IMR-90 (cell line): ENCODE measurements around the gene NOTO. TPM values are rescaled to one million over a fixed set of nuclear protein-coding genes. Genes with fewer than 3 reads are reported as not detected.

Experiments
- ATAC-seq: fragments of 200-7000 bp; cut with Tn5 transposase; 2 replicates; pipeline ENCODE4 v1.9.1; 2020; ENCODE audit warnings: low read depth, mild to moderate bottlenecking, moderate library complexity
- BruUV-seq: library from RNA; stranded (reverse); fragments of 400-500 nt; replicated peaks from 2 replicates; lab custom pipeline; 2021; lab: Mats Ljungman, UMichigan
- CTCF ChIA-PET: fragments of 300-600 bp; formaldehyde crosslinking; extraction: SDS; loops from one replicate; lab custom pipeline; 2021; ENCODE audit warnings: antibody characterized with exemption; lab: Yijun Ruan, JAX
- POLR2A ChIA-PET: fragments of 300-600 bp; sonication (Branson Sonifier 250); formaldehyde crosslinking; loops from one replicate; lab custom pipeline; 2022; ENCODE audit warnings: antibody characterized with exemption; ENCODE audit not compliant: unreplicated experiment; lab: Charles Lee
- DNase-seq: peaks from one replicate; pipeline ENCODE4 v3.0.0; 2013
- H2AFZ ChIP-seq: replicated peaks from 2 replicates; pipeline ENCODE3; 2013; ENCODE audit warnings: low read length, mild to moderate bottlenecking; ENCODE audit not compliant: poor library complexity
- H2AK5ac ChIP-seq: 2 replicates; pipeline ENCODE4 v1.6.1; 2013; ENCODE audit warnings: low read depth, low read length, inconsistent platforms
- H2AK9ac ChIP-seq: replicated peaks from 2 replicates; pipeline ENCODE3; 2013; ENCODE audit warnings: mild to moderate bottlenecking, low read depth, low read length, moderate library complexity; ENCODE audit not compliant: poor library complexity
- H2BK120ac ChIP-seq: 2 replicates; pipeline ENCODE4 v1.6.1; 2013; ENCODE audit warnings: low read depth, low read length, inconsistent platforms
- H2BK15ac ChIP-seq: 3 replicates; pipeline ENCODE4 v1.6.1; 2013; ENCODE audit warnings: low read depth, low read length, inconsistent platforms
- H2BK20ac ChIP-seq: 2 replicates; pipeline ENCODE4 v1.6.1; 2013; ENCODE audit warnings: low read depth, mild to moderate bottlenecking, inconsistent platforms, low read length, moderate library complexity
- H2BK5ac ChIP-seq: 2 replicates; pipeline ENCODE4 v1.6.1; 2013; ENCODE audit warnings: mild to moderate bottlenecking, low read depth, low read length, inconsistent platforms; ENCODE audit not compliant: poor library complexity, severe bottlenecking
- H3K14ac ChIP-seq: replicated peaks from 2 replicates; pipeline ENCODE4 v1.6.1; 2013; ENCODE audit warnings: low read depth, low read length, inconsistent platforms
- H3K18ac ChIP-seq: 2 replicates; pipeline ENCODE4 v1.6.1; 2013; ENCODE audit warnings: low read depth, low read length, control low read depth
- H3K23ac ChIP-seq: 2 replicates; pipeline ENCODE4 v1.6.1; 2013; ENCODE audit warnings: low read depth, low read length, inconsistent platforms
- H3K27ac ChIP-seq: 2 replicates; pipeline ENCODE4 v1.5.1; 2013; ENCODE audit warnings: mild to moderate bottlenecking, control low read depth, low read length; ENCODE audit not compliant: insufficient read depth
- H3K27me3 ChIP-seq: 2 replicates; pipeline ENCODE4 v1.6.1; 2013; ENCODE audit warnings: low read length; ENCODE audit not compliant: control insufficient read depth, insufficient read depth
- H3K36me3 ChIP-seq: 2 replicates; pipeline ENCODE4 v1.6.1; 2013; ENCODE audit warnings: low read length, mixed read lengths; ENCODE audit not compliant: control insufficient read depth, insufficient read depth
- H3K4ac ChIP-seq: 2 replicates; pipeline ENCODE4 v1.6.1; 2013; ENCODE audit warnings: low read depth, low read length, inconsistent platforms
- H3K4me1 ChIP-seq: 2 replicates; pipeline ENCODE4 v1.6.1; 2013; ENCODE audit warnings: low read length, mixed read lengths; ENCODE audit not compliant: control insufficient read depth, insufficient read depth
- H3K4me2 ChIP-seq: 2 replicates; pipeline ENCODE4 v1.6.1; 2013; ENCODE audit warnings: low read depth, mild to moderate bottlenecking, control low read depth, low read length, moderate library complexity
- H3K4me3 ChIP-seq: 2 replicates; pipeline ENCODE4 v1.5.1; 2013; ENCODE audit warnings: low read depth, mild to moderate bottlenecking, control low read depth, low read length, moderate library complexity; ENCODE audit not compliant: insufficient read depth
- H3K56ac ChIP-seq: 2 replicates; pipeline ENCODE4 v1.6.1; 2013; ENCODE audit warnings: low read length, inconsistent platforms; ENCODE audit not compliant: insufficient read depth; ENCODE audit errors: extremely low read depth
- H3K79me1 ChIP-seq, 2 experiments: 2 replicates each; pipeline ENCODE4 v1.6.1; 2013; ENCODE audit warnings: low read length in 2 of 2, inconsistent platforms in 1 of 2, low read depth in 1 of 2
- H3K9ac ChIP-seq: 2 replicates; pipeline ENCODE4 v1.6.1; 2013; ENCODE audit warnings: low read depth, low read length, control low read depth
- H3K9me1 ChIP-seq: 2 replicates; pipeline ENCODE4 v1.6.1; 2013; ENCODE audit warnings: low read length, inconsistent platforms; ENCODE audit not compliant: insufficient read depth
- H3K9me3 ChIP-seq: 2 replicates; pipeline ENCODE4 v1.6.1; 2013; ENCODE audit warnings: low read length; ENCODE audit not compliant: control insufficient read depth, insufficient read depth
- H4K20me1 ChIP-seq: 2 replicates; pipeline ENCODE4 v1.6.1; 2013; ENCODE audit warnings: low read length, inconsistent platforms; ENCODE audit not compliant: insufficient read depth
- H4K5ac ChIP-seq: 2 replicates; pipeline ENCODE4 v1.6.1; 2013; ENCODE audit warnings: mild to moderate bottlenecking, low read depth, low read length, control low read depth
- H4K8ac ChIP-seq, 2 experiments: 2 replicates each; pipeline ENCODE4 v1.6.1; 2013; ENCODE audit warnings: low read depth in 2 of 2, low read length in 2 of 2, control low read depth in 1 of 2, inconsistent platforms in 1 of 2
- H4K91ac ChIP-seq: 2 replicates; pipeline ENCODE4 v1.6.1; 2013; ENCODE audit warnings: low read depth, low read length, inconsistent platforms; ENCODE audit not compliant: insufficient read depth
- MAFK ChIP-seq: IDR thresholded peaks from 2 replicates; pipeline ENCODE4 v1.6.1; 2012; ENCODE audit warnings: low read depth, low read length, improper control_type of control experiment
- MXI1 ChIP-seq: IDR thresholded peaks from 2 replicates; pipeline ENCODE4 v1.6.1; 2012; ENCODE audit warnings: low read depth, mild to moderate bottlenecking, low read length, moderate library complexity, borderline replicate concordance
- NFE2L2 ChIP-seq: fragments of 150-350 bp; IDR thresholded peaks from 2 replicates; pipeline ENCODE4 v1.6.1; 2016; ENCODE audit warnings: low read depth, mild to moderate bottlenecking, low read length
- WGBS, 2 experiments: methylation state at CpG; one replicate each; pipeline versions ENCODE4 v1.1.5 to v1.1.7; 2013; ENCODE audit warnings: missing lambda C conversion rate in 2 of 2; ENCODE audit not compliant: insufficient read length in 1 of 2; ENCODE audit errors: extremely low coverage in 2 of 2; 5-methylcytosine and 5-hydroxymethylcytosine counted together
- dilution Hi-C: fragments of 300-500 bp; cut with HindIII; formaldehyde crosslinking; loops from one replicate; pipeline ENCODE4 v1.14.3; 2018; ENCODE audit warnings: low sequenced_read_pairs; ENCODE audit not compliant: unreplicated experiment
- in situ Hi-C: fragments of 300-500 bp; cut with MboI; formaldehyde crosslinking; loops from 3 replicates; pipeline ENCODE4 v1.14.3; 2019; ENCODE audit warnings: low sequenced_read_pairs, inconsistent platforms, mixed read lengths
- intact Hi-C: fragments of 100-400 bp; cut with micrococcal nuclease; formaldehyde crosslinking; loops from 2 replicates; pipeline ENCODE4 v1.10.0; 2022
- polyA plus RNA-seq, 3 experiments: library from polyadenylated mRNA; depleted of rRNA; stranded (reverse); fragments of >200 nt; gene quantifications; 2 replicates each; pipeline ENCODE4 v1.2.3, GENCODE V29; 2012; ENCODE audit warnings: low replicate concordance in 1 of 3
- total RNA-seq: library from RNA; depleted of rRNA; stranded (reverse); fragments of >200 nt; gene quantifications from 2 replicates; pipeline ENCODE4 v1.2.3, GENCODE V29; 2012

The NOTO gene
- total and polyA plus RNA-seq, 2 of the 4 experiments (the other 2 are of a cell fraction) = not detected

DNA sequence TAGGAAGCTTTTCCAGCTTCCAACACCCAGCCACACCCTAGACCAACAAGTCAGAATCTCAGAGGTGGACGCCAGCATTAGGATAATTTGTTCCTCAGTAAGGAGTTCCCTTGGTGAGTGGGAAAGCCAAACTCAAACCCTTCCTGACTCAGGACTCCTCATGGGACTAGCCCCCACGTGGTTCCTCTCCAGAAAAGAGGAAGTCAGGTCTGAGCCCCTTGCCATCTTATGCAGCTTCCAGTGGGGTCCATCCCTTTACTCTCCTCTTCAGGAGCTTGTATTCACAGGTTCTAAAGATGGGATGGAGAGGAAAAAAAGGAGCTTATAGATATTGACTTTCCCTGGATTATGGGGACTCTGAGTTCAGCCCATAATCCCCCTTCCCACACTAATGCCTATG is 14.8 kb upstream of the NOTO start:
- DNase-seq = no peak
- Histone ChIP-seq H4K5ac (no peak overlapping the region), H3K9ac (no peak overlapping the region), H3K4ac (no peak overlapping the region), H2AK5ac (no peak overlapping the region), H3K79me1 (no peaks in the 10 kb centered on the region), H3K4me3 (no peak overlapping the region), H2BK120ac (no peak overlapping the region), H3K56ac (no peak overlapping the region), H4K8ac (no peak overlapping the region), H3K18ac (no peak overlapping the region), H2BK20ac (no peak overlapping the region), H2AK9ac (no peak overlapping the region), H3K27ac (no peak overlapping the region), H3K23ac (no peak overlapping the region), H2BK5ac (no peak overlapping the region), H3K36me3 (no peaks in the 10 kb centered on the region), H3K9me3 (peaks cover 4% of the 10 kb centered on the region), H4K91ac (no peak overlapping the region), H2BK15ac (no peak overlapping the region), H4K20me1 (no peaks in the 10 kb centered on the region), H3K14ac (no peak overlapping the region), H3K9me1 (no peaks in the 10 kb centered on the region), H3K4me1 (no peaks in the 10 kb centered on the region), H3K27me3 (peaks cover 64% of the 10 kb centered on the region), H2AFZ (no peak overlapping the region), H3K4me2 (no peak overlapping the region)
- no CpG with 5 or more reads among the region's 2 CpGs for WGBS, 2 experiments
- intact Hi-C loops (no loop called here), dilution Hi-C loops (no loop called here), in situ Hi-C loops (no loop called here)
- CTCF ChIA-PET = interaction anchor here (0.5 to 2.3 kb wide), 2 partner anchors 10 to 24 kb away, joined by 6 to 10 read pairs; no protein-coding TSS in a partner anchor
- POLR2A ChIA-PET = no interaction called here
- no TSS peak for BruUV-seq
- TF ChIP-seq NFE2L2 (no peak), MAFK (no peak), MXI1 (no peak)
- no peak for ATAC-seq
